ENCODE measurements around the gene DNAAF8. TPM values are rescaled to one million over a fixed set of nuclear protein-coding genes. Genes with fewer than 3 reads are reported as not detected.

Gene DNAAF8
- polyA plus RNA-seq, 1 donor from 2014 or later, result 3.4 TPM

DNA sequence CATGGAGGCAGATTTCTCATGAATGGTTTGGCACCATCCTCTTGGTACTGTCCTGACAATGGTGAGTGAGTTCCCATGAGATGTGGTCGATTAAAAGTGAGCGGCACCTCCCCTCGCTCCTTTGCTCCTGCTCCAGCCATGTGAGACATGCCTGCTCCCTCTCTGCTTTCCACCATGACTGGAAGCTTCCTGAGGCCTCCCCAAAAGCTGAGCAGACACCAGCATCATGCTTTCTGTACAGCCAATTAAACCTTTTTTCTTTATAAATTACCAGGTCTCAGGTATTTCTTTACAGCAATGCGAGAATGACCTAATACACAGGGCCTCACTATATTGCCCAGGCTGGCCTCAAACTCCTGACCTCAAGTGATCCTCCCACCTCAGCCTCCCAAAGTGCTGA lies 20.5 kb downstream of the DNAAF8 start:
- TF ChIP-seq SMC3 (conservative IDR thresholded peaks at IDR 0.05; ENCODE audit: poor library complexity) (no peak), EP300 (conservative IDR thresholded peaks at IDR 0.05; ENCODE audit: poor library complexity, severe bottlenecking) (no peak), MXI1 (conservative IDR thresholded peaks at IDR 0.05; ENCODE audit: poor library complexity, severe bottlenecking) (no peak), TAF1 (IDR thresholded peaks at IDR 0.05; ENCODE audit: low read depth) (no peak), RAD21 (conservative IDR thresholded peaks at IDR 0.05) (no peak), EZH2 (IDR thresholded peaks at IDR 0.05; ENCODE audit: borderline replicate concordance, insufficient read depth, low read length, poor library complexity, severe bottlenecking) (no peak), POLR2AphosphoS5 (IDR thresholded peaks at IDR 0.05) (no peak)
- TF ChIP-seq, protein P1, sequence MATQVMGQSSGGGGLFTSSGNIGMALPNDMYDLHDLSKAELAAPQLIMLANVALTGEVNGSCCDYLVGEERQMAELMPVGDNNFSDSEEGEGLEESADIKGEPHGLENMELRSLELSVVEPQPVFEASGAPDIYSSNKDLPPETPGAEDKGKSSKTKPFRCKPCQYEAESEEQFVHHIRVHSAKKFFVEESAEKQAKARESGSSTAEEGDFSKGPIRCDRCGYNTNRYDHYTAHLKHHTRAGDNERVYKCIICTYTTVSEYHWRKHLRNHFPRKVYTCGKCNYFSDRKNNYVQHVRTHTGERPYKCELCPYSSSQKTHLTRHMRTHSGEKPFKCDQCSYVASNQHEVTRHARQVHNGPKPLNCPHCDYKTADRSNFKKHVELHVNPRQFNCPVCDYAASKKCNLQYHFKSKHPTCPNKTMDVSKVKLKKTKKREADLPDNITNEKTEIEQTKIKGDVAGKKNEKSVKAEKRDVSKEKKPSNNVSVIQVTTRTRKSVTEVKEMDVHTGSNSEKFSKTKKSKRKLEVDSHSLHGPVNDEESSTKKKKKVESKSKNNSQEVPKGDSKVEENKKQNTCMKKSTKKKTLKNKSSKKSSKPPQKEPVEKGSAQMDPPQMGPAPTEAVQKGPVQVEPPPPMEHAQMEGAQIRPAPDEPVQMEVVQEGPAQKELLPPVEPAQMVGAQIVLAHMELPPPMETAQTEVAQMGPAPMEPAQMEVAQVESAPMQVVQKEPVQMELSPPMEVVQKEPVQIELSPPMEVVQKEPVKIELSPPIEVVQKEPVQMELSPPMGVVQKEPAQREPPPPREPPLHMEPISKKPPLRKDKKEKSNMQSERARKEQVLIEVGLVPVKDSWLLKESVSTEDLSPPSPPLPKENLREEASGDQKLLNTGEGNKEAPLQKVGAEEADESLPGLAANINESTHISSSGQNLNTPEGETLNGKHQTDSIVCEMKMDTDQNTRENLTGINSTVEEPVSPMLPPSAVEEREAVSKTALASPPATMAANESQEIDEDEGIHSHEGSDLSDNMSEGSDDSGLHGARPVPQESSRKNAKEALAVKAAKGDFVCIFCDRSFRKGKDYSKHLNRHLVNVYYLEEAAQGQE (IDR thresholded peaks at IDR 0.05; ENCODE audit: borderline replicate concordance), result no peak
- no peak overlapping the region for H2AFZ ChIP-seq (ENCODE audit: low read depth, low read length)
- no peaks in the 10 kb centered on the region for H3F3A ChIP-seq (ENCODE audit: insufficient read depth, low read length, poor library complexity, severe bottlenecking)
- H3K4me3 ChIP-seq (ENCODE audit: low read length), result no peak overlapping the region
- no peak overlapping the region for H3K4me2 ChIP-seq (ENCODE audit: low read length)
- no peak overlapping the region for H3K27ac ChIP-seq (ENCODE audit: low read length)
- no peak overlapping the region for H3K9ac ChIP-seq (ENCODE audit: low read length)
- no peaks in the 10 kb centered on the region for H3K9me2 ChIP-seq (ENCODE audit: insufficient read depth, low read length)
- no peaks in the 10 kb centered on the region for H3K9me3 ChIP-seq (ENCODE audit: low read length)
- no peaks in the 10 kb centered on the region for H3K27me3 ChIP-seq (ENCODE audit: insufficient read depth, low read depth, low read length)
- no peaks in the 10 kb centered on the region for H3K79me2 ChIP-seq (replicated peaks; ENCODE audit: insufficient read depth, low read length)
- no peaks in the 10 kb centered on the region for H4K20me1 ChIP-seq (ENCODE audit: insufficient read depth)
- H3K36me3 ChIP-seq (ENCODE audit: insufficient read depth, low read length), result peaks cover 5% of the 10 kb centered on the region

DNA sequence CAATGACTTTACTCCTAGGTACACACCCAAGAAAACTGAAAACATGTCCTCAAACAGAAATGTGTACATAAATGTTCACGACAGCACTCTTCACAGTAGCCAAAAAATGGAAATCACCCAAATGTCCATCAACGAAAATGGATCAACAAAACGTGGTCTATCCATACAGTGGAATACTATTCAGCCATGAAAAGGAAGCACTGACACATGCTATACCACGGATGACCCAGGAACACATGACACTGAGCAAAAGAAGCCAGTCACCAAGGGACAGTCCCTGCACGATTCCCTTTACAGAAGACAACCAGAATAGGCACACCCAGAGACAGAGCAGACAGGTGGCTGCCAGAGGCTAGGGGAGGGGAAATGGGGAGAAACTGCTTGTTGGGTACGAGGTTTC lies 21.4 kb downstream of the DNAAF8 start:
- Histone ChIP-seq H3K36me3 (ENCODE audit: insufficient read depth, low read length) (peaks cover 5% of the 10 kb centered on the region), H3K27me3 (ENCODE audit: insufficient read depth, low read depth, low read length) (no peaks in the 10 kb centered on the region), H2AFZ (ENCODE audit: low read depth, low read length) (no peak overlapping the region), H3F3A (ENCODE audit: insufficient read depth, low read length, poor library complexity, severe bottlenecking) (no peaks in the 10 kb centered on the region), H3K27ac (ENCODE audit: low read length) (no peak overlapping the region), H3K79me2 (replicated peaks; ENCODE audit: insufficient read depth, low read length) (no peaks in the 10 kb centered on the region), H3K9me3 (ENCODE audit: low read length) (no peaks in the 10 kb centered on the region), H3K4me2 (ENCODE audit: low read length) (no peak overlapping the region), H4K20me1 (ENCODE audit: insufficient read depth) (no peaks in the 10 kb centered on the region), H3K9me2 (ENCODE audit: insufficient read depth, low read length) (no peaks in the 10 kb centered on the region), H3K9ac (ENCODE audit: low read length) (no peak overlapping the region), H3K4me3 (ENCODE audit: low read length) (no peak overlapping the region)
- TF ChIP-seq TAF1 (IDR thresholded peaks at IDR 0.05; ENCODE audit: low read depth), result no peak
- no peak for TF ChIP-seq POLR2AphosphoS5 (IDR thresholded peaks at IDR 0.05)
- no peak for TF ChIP-seq EP300 (conservative IDR thresholded peaks at IDR 0.05; ENCODE audit: poor library complexity, severe bottlenecking)
- no peak for TF ChIP-seq RAD21 (conservative IDR thresholded peaks at IDR 0.05)
- TF ChIP-seq, protein P1 (IDR thresholded peaks at IDR 0.05; ENCODE audit: borderline replicate concordance), result no peak
- TF ChIP-seq SMC3 (conservative IDR thresholded peaks at IDR 0.05; ENCODE audit: poor library complexity), result no peak
- no peak for TF ChIP-seq MXI1 (conservative IDR thresholded peaks at IDR 0.05; ENCODE audit: poor library complexity, severe bottlenecking)
- TF ChIP-seq EZH2 (IDR thresholded peaks at IDR 0.05; ENCODE audit: borderline replicate concordance, insufficient read depth, low read length, poor library complexity, severe bottlenecking), result no peak
- TF ChIP-seq, protein P2, sequence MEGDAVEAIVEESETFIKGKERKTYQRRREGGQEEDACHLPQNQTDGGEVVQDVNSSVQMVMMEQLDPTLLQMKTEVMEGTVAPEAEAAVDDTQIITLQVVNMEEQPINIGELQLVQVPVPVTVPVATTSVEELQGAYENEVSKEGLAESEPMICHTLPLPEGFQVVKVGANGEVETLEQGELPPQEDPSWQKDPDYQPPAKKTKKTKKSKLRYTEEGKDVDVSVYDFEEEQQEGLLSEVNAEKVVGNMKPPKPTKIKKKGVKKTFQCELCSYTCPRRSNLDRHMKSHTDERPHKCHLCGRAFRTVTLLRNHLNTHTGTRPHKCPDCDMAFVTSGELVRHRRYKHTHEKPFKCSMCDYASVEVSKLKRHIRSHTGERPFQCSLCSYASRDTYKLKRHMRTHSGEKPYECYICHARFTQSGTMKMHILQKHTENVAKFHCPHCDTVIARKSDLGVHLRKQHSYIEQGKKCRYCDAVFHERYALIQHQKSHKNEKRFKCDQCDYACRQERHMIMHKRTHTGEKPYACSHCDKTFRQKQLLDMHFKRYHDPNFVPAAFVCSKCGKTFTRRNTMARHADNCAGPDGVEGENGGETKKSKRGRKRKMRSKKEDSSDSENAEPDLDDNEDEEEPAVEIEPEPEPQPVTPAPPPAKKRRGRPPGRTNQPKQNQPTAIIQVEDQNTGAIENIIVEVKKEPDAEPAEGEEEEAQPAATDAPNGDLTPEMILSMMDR (IDR thresholded peaks at IDR 0.05; ENCODE audit: poor library complexity, severe bottlenecking), result no peak
